MCF 10A (cell line): ENCODE data around the gene FAM210A. TPM values are rescaled to one million over a fixed set of nuclear protein-coding genes. Genes with fewer than 3 reads are reported as not detected.

Source experiments
- BruUV-seq: library from RNA; stranded (reverse); fragments of 400-500 nt; replicated peaks from 2 replicates; lab custom pipeline; 2021; lab: Mats Ljungman, UMichigan
- CTCF ChIA-PET: fragments of 300-600 bp; sonication (Branson Sonifier 250); formaldehyde crosslinking; extraction: SDS; loops from one replicate; lab custom pipeline; 2021; ENCODE audit warnings: antibody characterized with exemption, inconsistent platforms; lab: Yijun Ruan, JAX
- POLR2A ChIA-PET: fragments of 300-600, 350-650 bp; sonication (Branson Sonifier 250); formaldehyde crosslinking; extraction: SDS; loops from one replicate; lab custom pipeline; 2020; ENCODE audit warnings: antibody characterized with exemption, inconsistent platforms; lab: Yijun Ruan, JAX
- DNase-seq: peaks from one replicate; pipeline ENCODE4 v3.0.0-alpha.2; 2018; ENCODE audit not compliant: unreplicated experiment
- H3K27ac Mint-ChIP-seq: one replicate; pipeline ENCODE4 v1.8.0; 2022; ENCODE audit warnings: mild to moderate bottlenecking, low read depth, mixed read lengths; ENCODE audit not compliant: unreplicated experiment
- H3K27me3 Mint-ChIP-seq: one replicate; pipeline ENCODE4 v1.8.0; 2022; ENCODE audit warnings: mixed read lengths; ENCODE audit not compliant: insufficient read depth, unreplicated experiment
- H3K36me3 Mint-ChIP-seq: one replicate; pipeline ENCODE4 v1.8.0; 2022; ENCODE audit warnings: mild to moderate bottlenecking, moderate library complexity, mixed read lengths; ENCODE audit not compliant: insufficient read depth, unreplicated experiment
- H3K4me1 Mint-ChIP-seq: one replicate; pipeline ENCODE4 v1.8.0; 2022; ENCODE audit warnings: mixed read lengths; ENCODE audit not compliant: insufficient read depth, unreplicated experiment
- H3K4me3 Mint-ChIP-seq: one replicate; pipeline ENCODE4 v1.8.0; 2022; ENCODE audit warnings: mild to moderate bottlenecking, moderate library complexity, mixed read lengths; ENCODE audit not compliant: unreplicated experiment
- H3K9me3 Mint-ChIP-seq: one replicate; pipeline ENCODE4 v1.8.0; 2022; ENCODE audit warnings: mixed read lengths; ENCODE audit not compliant: unreplicated experiment
- CTCF ChIP-seq: fragments of 200-600 bp; IDR thresholded peaks from one replicate; pipeline ENCODE4 v1.8.0; 2022; ENCODE audit warnings: antibody characterized with exemption, mild to moderate bottlenecking; ENCODE audit not compliant: unreplicated experiment
- intact Hi-C: fragments of 100-400 bp; cut with micrococcal nuclease; formaldehyde crosslinking; loops from 2 replicates; pipeline ENCODE4 v1.14.1; 2022
- total RNA-seq: library from RNA; stranded (reverse); gene quantifications from 2 replicates; pipeline ENCODE4 v1.2.3, GENCODE V29; 2022

The FAM210A gene
- total RNA-seq, 1 experiment from 2014 or later, result 31.2 TPM

- TF ChIP-seq CTCF, result no peak
- peaks cover 42% of the 10 kb centered on the region for H3K27me3 Mint-ChIP-seq
- no peak for DNase-seq
- intact Hi-C loops, result loop anchor here (10.0 kb wide), 1 partner anchor 400 kb away; the partner anchor contains the start of gene LDLRAD4
- no peak overlapping the region for H3K4me3 Mint-ChIP-seq
- BruUV-seq, result no TSS peak
- ChIA-PET POLR2A (no interaction called here), CTCF (interaction anchor here (0.5 to 1.2 kb wide), 2 partner anchors 32 to 129 kb away, joined by 3 to 6 read pairs; no protein-coding TSS in a partner anchor)
- no peak overlapping the region for H3K27ac Mint-ChIP-seq
- H3K9me3 Mint-ChIP-seq, result no peaks in the 10 kb centered on the region
- no peaks in the 10 kb centered on the region for H3K36me3 Mint-ChIP-seq
- peaks cover 6% of the 10 kb centered on the region for H3K4me1 Mint-ChIP-seq
Observed at GRCh38 chr18:13614641-13615288, 111.6 kb downstream of the FAM210A start.

GRCh38 chr18:13613591-13614501 lies 112.5 kb downstream of the FAM210A start:
- intact Hi-C loops, result loop anchor here (10.0 kb wide), 1 partner anchor 399 kb away; the partner anchor contains the start of gene LDLRAD4
- H3K36me3 Mint-ChIP-seq, result no peaks in the 10 kb centered on the region
- ChIA-PET POLR2A (no interaction called here), CTCF (interaction anchor here (0.5 to 1.4 kb wide), 3 partner anchors 15 to 130 kb away, joined by 3 to 6 read pairs (median 6); no protein-coding TSS in a partner anchor)
- peaks cover 6% of the 10 kb centered on the region for H3K4me1 Mint-ChIP-seq
- no TSS peak for BruUV-seq
- DNase-seq, result no peak
- peaks cover 42% of the 10 kb centered on the region for H3K27me3 Mint-ChIP-seq
- H3K27ac Mint-ChIP-seq, result no peak overlapping the region
- H3K4me3 Mint-ChIP-seq, result no peak overlapping the region
- no peak for TF ChIP-seq CTCF
- no peaks in the 10 kb centered on the region for H3K9me3 Mint-ChIP-seq

Other genes with a start within 250 kb of the FAM210A start
- gene RNMT, start 115 bp upstream of the FAM210A start, total RNA-seq, result 38.4 and 53.0 TPM in 2 replicates
- not detected in 2 replicates for gene MC5R, start 97.6 kb upstream of the FAM210A start, total RNA-seq
- not detected in 2 replicates for gene MC2R, start 189.0 kb upstream of the FAM210A start, total RNA-seq